ENCODE measurements around the gene ZNRF1.
"Not testable (repeated sequence)": the region's sequence is repeated elsewhere in the genome, so short reads cannot be mapped to it uniquely, and the experiment has no call there.

Gene ZNRF1

DNA sequence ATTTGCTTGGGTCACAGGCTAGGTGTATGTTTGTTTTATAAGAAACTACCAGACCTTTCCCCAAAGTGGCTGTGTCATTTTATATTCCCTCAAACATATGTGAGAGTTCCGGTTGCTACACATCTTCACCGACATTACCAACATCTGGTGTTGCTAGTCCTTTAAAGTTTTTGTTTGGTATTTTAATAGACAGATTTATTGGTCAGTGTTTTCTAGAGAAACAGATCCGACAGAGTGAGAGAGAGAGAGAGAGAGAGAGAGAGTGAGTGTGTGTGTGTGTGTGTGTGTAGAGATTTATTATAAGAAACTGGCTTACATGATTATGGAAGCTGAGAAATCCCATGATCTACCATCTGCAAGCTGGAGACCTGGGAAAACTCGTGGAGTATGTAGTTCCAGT, 86.7 kb downstream of the ZNRF1 start:
- H3K36me3 ChIP-seq (ENCODE audit: control insufficient read depth, insufficient read depth, low read length) = no peaks in the 10 kb centered on the region
- DNase-seq = no peak
- no peak overlapping the region for H3K27ac ChIP-seq (ENCODE audit: insufficient read depth, low read length, poor library complexity, severe bottlenecking)
- H3K4me3 ChIP-seq (ENCODE audit: insufficient read depth, low read depth, low read length, poor library complexity, severe bottlenecking) = no peak overlapping the region
- no peaks in the 10 kb centered on the region for H3K9me3 ChIP-seq (ENCODE audit: control insufficient read depth, low read length)
- H3K27me3 ChIP-seq (replicated peaks; ENCODE audit: control insufficient read depth, insufficient read depth, low read length, poor library complexity, severe bottlenecking) = no peaks in the 10 kb centered on the region
- no peaks in the 10 kb centered on the region for H3K4me1 ChIP-seq (ENCODE audit: control insufficient read depth, insufficient read depth, low read length, poor library complexity, severe bottlenecking)

DNA sequence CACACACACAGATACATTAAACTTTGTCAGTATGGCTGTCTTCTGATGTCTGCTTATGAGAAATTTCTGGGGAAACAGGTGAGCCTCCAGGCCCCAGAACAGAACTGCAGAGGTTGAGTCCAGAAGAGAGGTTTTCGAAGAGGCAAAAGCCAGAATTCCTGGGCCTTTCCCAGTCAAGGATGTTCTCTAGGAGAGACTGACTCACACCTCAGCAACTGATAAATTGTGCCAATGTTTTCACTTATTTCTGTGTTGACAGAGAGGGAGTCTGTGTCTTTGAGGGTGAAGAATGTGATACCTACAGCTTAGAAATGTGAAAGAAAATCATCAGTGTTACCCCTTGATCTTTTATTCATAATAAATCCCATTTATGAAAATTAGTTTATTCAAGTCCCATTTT, 87.5 kb downstream of the ZNRF1 start:
- Histone ChIP-seq H3K36me3 (ENCODE audit: control insufficient read depth, insufficient read depth, low read length) (no peaks in the 10 kb centered on the region), H3K9me3 (ENCODE audit: control insufficient read depth, low read length) (no peaks in the 10 kb centered on the region), H3K4me1 (ENCODE audit: control insufficient read depth, insufficient read depth, low read length, poor library complexity, severe bottlenecking) (no peaks in the 10 kb centered on the region), H3K27ac (ENCODE audit: insufficient read depth, low read length, poor library complexity, severe bottlenecking) (no peak overlapping the region), H3K27me3 (replicated peaks; ENCODE audit: control insufficient read depth, insufficient read depth, low read length, poor library complexity, severe bottlenecking) (no peaks in the 10 kb centered on the region), H3K4me3 (ENCODE audit: insufficient read depth, low read depth, low read length, poor library complexity, severe bottlenecking) (no peak overlapping the region)
- no peak for DNase-seq

DNA sequence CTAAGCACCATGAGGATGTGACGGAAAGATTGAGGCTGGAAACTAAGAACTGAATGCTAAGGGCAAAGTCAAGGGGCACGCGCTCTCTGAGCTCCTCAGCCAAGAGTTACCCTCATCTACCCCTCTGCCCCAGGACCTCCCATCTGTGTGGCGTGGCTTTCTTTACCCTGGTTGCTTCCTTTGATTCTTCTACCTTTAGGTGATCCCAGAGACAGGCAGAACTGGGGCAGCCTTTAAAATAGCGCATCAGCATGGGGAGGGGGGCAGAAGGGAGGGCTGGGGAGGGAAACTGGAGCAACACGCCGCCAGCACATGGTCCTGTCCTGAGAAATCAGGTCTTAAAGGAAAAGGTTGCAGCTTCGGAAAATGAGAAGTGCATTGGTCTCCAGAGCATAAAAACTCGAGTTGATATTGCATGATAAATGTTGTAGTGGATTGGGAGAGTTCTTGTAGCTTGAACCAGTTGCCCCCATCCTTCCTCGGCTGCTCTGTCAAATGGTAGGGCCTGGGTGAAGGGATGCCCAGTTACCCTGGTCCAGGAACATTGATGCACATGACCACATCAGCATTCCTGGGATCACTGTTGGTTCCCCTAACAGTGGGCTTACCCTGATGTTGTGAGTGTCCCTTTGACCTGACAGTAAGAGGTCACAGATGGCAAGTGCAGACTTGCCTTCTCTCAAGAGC, 88.0 kb downstream of the ZNRF1 start:
- H3K9me3 ChIP-seq (ENCODE audit: control insufficient read depth, low read length) = no peaks in the 10 kb centered on the region
- H3K27ac ChIP-seq (ENCODE audit: insufficient read depth, low read length, poor library complexity, severe bottlenecking) = no peak overlapping the region
- no peak overlapping the region for H3K4me3 ChIP-seq (ENCODE audit: insufficient read depth, low read depth, low read length, poor library complexity, severe bottlenecking)
- H3K4me1 ChIP-seq (ENCODE audit: control insufficient read depth, insufficient read depth, low read length, poor library complexity, severe bottlenecking) = no peaks in the 10 kb centered on the region
- no peak for DNase-seq
- no peaks in the 10 kb centered on the region for H3K27me3 ChIP-seq (replicated peaks; ENCODE audit: control insufficient read depth, insufficient read depth, low read length, poor library complexity, severe bottlenecking)
- no peaks in the 10 kb centered on the region for H3K36me3 ChIP-seq (ENCODE audit: control insufficient read depth, insufficient read depth, low read length)

DNA sequence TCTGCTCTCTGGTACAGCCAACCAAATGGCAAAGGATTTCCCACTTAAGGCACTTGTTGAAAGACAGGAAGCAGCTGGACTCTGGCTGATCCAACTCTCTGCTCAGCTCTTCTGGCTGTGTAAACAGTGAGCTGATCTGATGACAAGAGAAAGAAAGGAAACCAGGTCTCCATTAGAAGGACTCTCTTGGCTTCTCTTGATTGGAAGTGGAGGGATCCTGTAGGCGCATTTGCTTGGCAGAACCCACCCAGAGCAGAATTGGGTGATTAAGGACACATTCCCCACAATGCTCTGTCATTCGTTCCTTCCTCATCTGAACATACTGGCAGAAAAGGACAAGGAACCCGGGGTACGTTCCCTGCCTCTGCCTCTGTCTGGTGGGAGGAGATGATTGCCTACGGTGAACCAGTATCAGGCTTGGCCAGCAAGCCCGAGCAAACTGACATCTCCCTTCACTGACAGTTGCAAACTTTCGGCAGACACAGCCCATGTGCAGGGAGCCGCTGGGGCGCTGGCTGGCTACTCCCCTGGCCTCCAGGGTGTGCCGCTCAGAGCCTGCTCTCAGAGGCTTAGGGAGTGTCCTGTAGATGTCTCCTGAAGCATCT, 88.7 kb downstream of the ZNRF1 start:
- H3K9me3 ChIP-seq (ENCODE audit: control insufficient read depth, low read length) = no peaks in the 10 kb centered on the region
- no peak for DNase-seq
- H3K4me1 ChIP-seq (ENCODE audit: control insufficient read depth, insufficient read depth, low read length, poor library complexity, severe bottlenecking) = no peaks in the 10 kb centered on the region
- H3K27me3 ChIP-seq (replicated peaks; ENCODE audit: control insufficient read depth, insufficient read depth, low read length, poor library complexity, severe bottlenecking) = no peaks in the 10 kb centered on the region
- no peak overlapping the region for H3K27ac ChIP-seq (ENCODE audit: insufficient read depth, low read length, poor library complexity, severe bottlenecking)
- no peaks in the 10 kb centered on the region for H3K36me3 ChIP-seq (ENCODE audit: control insufficient read depth, insufficient read depth, low read length)
- no peak overlapping the region for H3K4me3 ChIP-seq (ENCODE audit: insufficient read depth, low read depth, low read length, poor library complexity, severe bottlenecking)

DNA sequence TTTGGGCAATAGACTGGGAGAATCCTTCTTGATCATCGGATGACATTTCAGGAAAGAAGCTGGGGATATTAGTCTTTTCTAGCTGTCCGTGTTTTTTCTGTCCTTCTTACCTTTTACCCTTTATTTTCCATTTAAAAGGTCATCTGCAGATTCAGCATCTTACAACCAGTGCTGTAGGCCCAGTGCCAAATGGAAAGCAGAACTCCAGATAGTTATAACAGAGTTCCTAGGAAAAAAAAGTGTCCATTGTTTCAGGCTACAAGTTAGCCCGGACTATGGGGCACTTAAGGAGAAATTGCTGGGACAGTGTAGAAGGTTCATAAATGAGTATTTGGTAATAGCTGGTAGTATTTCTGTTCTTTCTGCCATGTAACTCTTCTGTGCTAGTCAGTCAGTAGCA, 89.4 kb downstream of the ZNRF1 start:
- no peak for DNase-seq
- Histone ChIP-seq H3K36me3 (ENCODE audit: control insufficient read depth, insufficient read depth, low read length) (no peaks in the 10 kb centered on the region), H3K9me3 (ENCODE audit: control insufficient read depth, low read length) (no peaks in the 10 kb centered on the region), H3K27me3 (replicated peaks; ENCODE audit: control insufficient read depth, insufficient read depth, low read length, poor library complexity, severe bottlenecking) (no peaks in the 10 kb centered on the region), H3K27ac (ENCODE audit: insufficient read depth, low read length, poor library complexity, severe bottlenecking) (no peak overlapping the region), H3K4me3 (ENCODE audit: insufficient read depth, low read depth, low read length, poor library complexity, severe bottlenecking) (no peak overlapping the region), H3K4me1 (ENCODE audit: control insufficient read depth, insufficient read depth, low read length, poor library complexity, severe bottlenecking) (no peaks in the 10 kb centered on the region)

DNA sequence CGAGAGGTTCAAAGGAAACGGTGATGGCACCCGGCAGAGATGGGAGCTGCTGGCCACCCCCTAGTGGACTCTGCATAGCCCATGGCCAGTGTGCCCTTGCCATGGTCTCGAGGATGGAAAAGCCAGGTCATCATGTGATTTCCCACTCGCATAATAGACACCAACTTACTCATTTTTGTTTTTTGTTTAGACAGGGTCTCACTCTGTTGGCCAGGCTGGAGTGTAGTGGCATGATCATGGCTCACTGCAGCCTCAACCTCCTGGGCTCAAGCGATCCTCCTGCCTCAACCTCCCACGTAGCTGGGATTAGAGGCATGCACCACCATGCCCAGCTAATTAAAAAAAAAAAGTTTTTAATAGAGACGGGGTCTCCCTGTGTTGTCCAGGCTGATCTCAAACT, 90.1 kb downstream of the ZNRF1 start:
- DNase-seq = no peak
- no peaks in the 10 kb centered on the region for H3K27me3 ChIP-seq (replicated peaks; ENCODE audit: control insufficient read depth, insufficient read depth, low read length, poor library complexity, severe bottlenecking)
- no peaks in the 10 kb centered on the region for H3K36me3 ChIP-seq (ENCODE audit: control insufficient read depth, insufficient read depth, low read length)
- no peak overlapping the region for H3K27ac ChIP-seq (ENCODE audit: insufficient read depth, low read length, poor library complexity, severe bottlenecking)
- H3K4me1 ChIP-seq (ENCODE audit: control insufficient read depth, insufficient read depth, low read length, poor library complexity, severe bottlenecking) = no peaks in the 10 kb centered on the region
- H3K9me3 ChIP-seq (ENCODE audit: control insufficient read depth, low read length) = no peaks in the 10 kb centered on the region
- no peak overlapping the region for H3K4me3 ChIP-seq (ENCODE audit: insufficient read depth, low read depth, low read length, poor library complexity, severe bottlenecking)

DNA sequence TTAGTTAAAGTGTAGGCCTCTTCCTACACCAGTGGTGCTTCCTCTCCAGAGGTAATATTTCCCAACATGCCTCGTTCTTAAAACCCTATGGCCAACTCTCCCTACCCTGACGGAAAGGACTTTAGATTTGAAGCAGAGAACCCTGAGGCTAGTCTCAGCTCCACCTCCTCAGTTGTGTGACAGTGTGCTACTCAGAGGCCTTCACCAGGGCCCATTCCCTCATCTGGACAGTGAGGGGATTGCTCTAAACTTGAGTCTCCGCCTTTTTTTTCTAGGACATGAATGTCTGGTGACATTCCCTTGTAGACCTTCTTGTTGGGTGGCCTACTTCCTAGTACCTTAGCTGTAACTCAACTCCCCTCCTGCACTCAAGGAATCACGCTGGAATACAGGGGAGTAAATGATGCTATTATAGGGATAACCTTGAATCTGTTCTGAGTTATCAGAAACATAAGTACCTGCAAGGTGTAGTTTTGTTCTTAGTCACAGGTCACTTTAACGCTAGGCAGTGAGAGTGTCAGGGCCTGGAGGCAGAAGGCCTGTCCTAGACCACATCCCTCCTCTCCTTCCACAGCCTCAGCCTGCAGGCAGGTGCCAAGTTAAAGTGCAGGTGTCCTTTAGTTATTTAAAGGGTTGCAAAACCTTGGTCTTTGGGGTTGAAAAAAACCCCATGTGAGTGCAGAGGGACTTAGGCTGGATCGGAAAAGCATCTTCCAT, 90.8 kb downstream of the ZNRF1 start:
- DNase-seq = no peak
- no peaks in the 10 kb centered on the region for H3K27me3 ChIP-seq (replicated peaks; ENCODE audit: control insufficient read depth, insufficient read depth, low read length, poor library complexity, severe bottlenecking)
- H3K4me3 ChIP-seq (ENCODE audit: insufficient read depth, low read depth, low read length, poor library complexity, severe bottlenecking) = no peak overlapping the region
- H3K27ac ChIP-seq (ENCODE audit: insufficient read depth, low read length, poor library complexity, severe bottlenecking) = no peak overlapping the region
- no peaks in the 10 kb centered on the region for H3K9me3 ChIP-seq (ENCODE audit: control insufficient read depth, low read length)
- H3K36me3 ChIP-seq (ENCODE audit: control insufficient read depth, insufficient read depth, low read length) = no peaks in the 10 kb centered on the region
- H3K4me1 ChIP-seq (ENCODE audit: control insufficient read depth, insufficient read depth, low read length, poor library complexity, severe bottlenecking) = no peaks in the 10 kb centered on the region

DNA sequence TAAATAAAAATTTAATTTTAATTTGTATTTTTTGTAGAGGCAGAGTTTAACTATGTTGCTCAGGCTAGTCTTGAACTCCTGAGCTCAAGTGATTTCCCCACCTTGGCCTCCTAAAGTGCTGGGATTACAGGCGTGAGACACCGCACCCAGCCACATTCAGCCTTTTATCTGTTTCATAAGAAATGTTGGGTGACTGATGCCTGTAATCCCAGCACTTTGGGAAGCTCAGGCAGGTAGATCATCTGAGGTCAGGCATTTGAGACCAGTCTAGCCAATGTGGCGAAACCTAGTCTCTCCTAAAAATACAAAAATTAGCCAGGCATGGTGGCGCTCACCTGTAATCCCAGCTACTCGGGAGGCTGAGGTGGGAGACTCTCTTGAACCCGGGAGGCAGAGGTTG, 92.1 kb downstream of the ZNRF1 start:
- H3K27ac ChIP-seq (ENCODE audit: insufficient read depth, low read length, poor library complexity, severe bottlenecking); H3K36me3 ChIP-seq (ENCODE audit: control insufficient read depth, insufficient read depth, low read length); H3K4me3 ChIP-seq (ENCODE audit: insufficient read depth, low read depth, low read length, poor library complexity, severe bottlenecking); H3K27me3 ChIP-seq (replicated peaks; ENCODE audit: control insufficient read depth, insufficient read depth, low read length, poor library complexity, severe bottlenecking); H3K9me3 ChIP-seq (ENCODE audit: control insufficient read depth, low read length); H3K4me1 ChIP-seq (ENCODE audit: control insufficient read depth, insufficient read depth, low read length, poor library complexity, severe bottlenecking); DNase-seq: not testable (repeated sequence)

DNA sequence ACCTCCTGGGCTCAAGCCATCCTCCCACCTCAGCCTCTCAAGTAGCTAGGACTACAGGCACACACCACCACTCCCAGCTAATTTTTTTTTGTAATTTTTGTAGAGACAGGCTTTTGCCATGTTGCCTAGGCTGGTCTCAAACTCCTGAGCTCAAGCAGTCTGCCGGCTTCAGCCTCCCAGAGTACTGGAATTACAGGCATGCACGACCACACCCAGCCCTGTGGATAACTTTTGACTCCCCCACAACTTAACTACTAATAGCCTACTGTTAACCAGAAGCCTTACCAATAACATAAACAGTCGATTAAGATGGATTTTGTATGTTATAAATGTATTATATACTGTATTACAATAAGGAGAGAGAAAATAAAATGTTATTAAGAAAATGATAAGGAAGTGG, 92.8 kb downstream of the ZNRF1 start:
- not testable (repeated sequence) for H3K36me3 ChIP-seq (ENCODE audit: control insufficient read depth, insufficient read depth, low read length); DNase-seq; H3K27ac ChIP-seq (ENCODE audit: insufficient read depth, low read length, poor library complexity, severe bottlenecking); H3K27me3 ChIP-seq (replicated peaks; ENCODE audit: control insufficient read depth, insufficient read depth, low read length, poor library complexity, severe bottlenecking); H3K9me3 ChIP-seq (ENCODE audit: control insufficient read depth, low read length); H3K4me1 ChIP-seq (ENCODE audit: control insufficient read depth, insufficient read depth, low read length, poor library complexity, severe bottlenecking); H3K4me3 ChIP-seq (ENCODE audit: insufficient read depth, low read depth, low read length, poor library complexity, severe bottlenecking)

DNA sequence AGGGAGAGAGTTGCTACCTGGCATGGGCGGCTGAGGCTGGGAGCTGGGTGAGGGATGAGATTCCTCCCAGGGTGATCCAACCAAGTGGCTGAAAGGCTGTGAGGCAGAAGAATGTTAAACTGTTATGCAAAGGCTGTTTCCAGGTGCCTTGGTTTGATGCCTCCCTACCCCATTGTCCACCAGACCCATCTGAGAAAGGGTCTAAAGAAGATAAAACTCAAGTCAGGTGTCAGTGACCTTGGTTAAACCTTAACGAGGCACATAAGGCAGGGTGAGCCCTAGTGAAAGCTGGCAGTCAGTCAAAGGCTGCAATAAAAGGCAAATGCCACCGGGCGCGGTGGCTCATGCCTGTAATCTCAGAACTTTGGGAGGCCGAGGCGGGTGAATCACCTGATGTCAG, 94.0 kb downstream of the ZNRF1 start:
- Histone ChIP-seq H3K27me3 (replicated peaks; ENCODE audit: control insufficient read depth, insufficient read depth, low read length, poor library complexity, severe bottlenecking) (no peaks in the 10 kb centered on the region), H3K36me3 (ENCODE audit: control insufficient read depth, insufficient read depth, low read length) (no peaks in the 10 kb centered on the region), H3K9me3 (ENCODE audit: control insufficient read depth, low read length) (no peaks in the 10 kb centered on the region), H3K4me3 (ENCODE audit: insufficient read depth, low read depth, low read length, poor library complexity, severe bottlenecking) (no peak overlapping the region), H3K4me1 (ENCODE audit: control insufficient read depth, insufficient read depth, low read length, poor library complexity, severe bottlenecking) (peaks cover 8% of the 10 kb centered on the region), H3K27ac (ENCODE audit: insufficient read depth, low read length, poor library complexity, severe bottlenecking) (no peak overlapping the region)
- no peak for DNase-seq

All from effector memory CD4-positive, alpha-beta T cell (primary cell).